ENCODE measurements around the gene SCN9A. TPM values are rescaled to one million over a fixed set of nuclear protein-coding genes. Genes with fewer than 3 reads are reported as not detected.

Gene SCN9A
- total RNA-seq, 1 donor from 2014 or later, result 47.3 TPM

DNA sequence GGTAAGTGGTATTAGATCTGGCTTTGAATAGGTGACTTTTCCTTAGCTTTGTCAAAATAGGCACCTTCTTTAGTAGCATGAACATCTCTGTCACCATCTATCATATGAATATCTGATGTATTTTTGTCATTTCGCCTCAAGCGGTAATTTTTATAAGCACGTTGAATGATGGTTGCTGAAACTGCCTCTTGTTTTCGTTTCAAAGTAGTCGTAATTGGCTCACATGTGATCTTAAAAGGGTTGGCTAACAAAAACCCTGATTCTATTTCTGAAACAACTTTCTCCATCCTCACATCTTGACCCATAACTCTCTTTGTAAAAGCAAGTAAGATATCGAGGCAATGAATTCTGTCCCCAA is 29.8 kb upstream of the SCN9A start:
- H3K27me3 Mint-ChIP-seq (ENCODE audit: unreplicated experiment), result no peaks in the 10 kb centered on the region
- no peak for TF ChIP-seq CTCF (IDR thresholded peaks at IDR 0.05; ENCODE audit: unreplicated experiment)
- no peak for DNase-seq (ENCODE audit: low spot score)
- H3K36me3 Mint-ChIP-seq (ENCODE audit: low read depth, unreplicated experiment), result no peaks in the 10 kb centered on the region
- H3K9me3 Mint-ChIP-seq (ENCODE audit: unreplicated experiment), result no peaks in the 10 kb centered on the region
- no peaks in the 10 kb centered on the region for H3K4me1 Mint-ChIP-seq (ENCODE audit: unreplicated experiment)
- no peak overlapping the region for H3K4me3 Mint-ChIP-seq (ENCODE audit: unreplicated experiment)
- H3K27ac Mint-ChIP-seq (ENCODE audit: unreplicated experiment), result no peak overlapping the region

DNA sequence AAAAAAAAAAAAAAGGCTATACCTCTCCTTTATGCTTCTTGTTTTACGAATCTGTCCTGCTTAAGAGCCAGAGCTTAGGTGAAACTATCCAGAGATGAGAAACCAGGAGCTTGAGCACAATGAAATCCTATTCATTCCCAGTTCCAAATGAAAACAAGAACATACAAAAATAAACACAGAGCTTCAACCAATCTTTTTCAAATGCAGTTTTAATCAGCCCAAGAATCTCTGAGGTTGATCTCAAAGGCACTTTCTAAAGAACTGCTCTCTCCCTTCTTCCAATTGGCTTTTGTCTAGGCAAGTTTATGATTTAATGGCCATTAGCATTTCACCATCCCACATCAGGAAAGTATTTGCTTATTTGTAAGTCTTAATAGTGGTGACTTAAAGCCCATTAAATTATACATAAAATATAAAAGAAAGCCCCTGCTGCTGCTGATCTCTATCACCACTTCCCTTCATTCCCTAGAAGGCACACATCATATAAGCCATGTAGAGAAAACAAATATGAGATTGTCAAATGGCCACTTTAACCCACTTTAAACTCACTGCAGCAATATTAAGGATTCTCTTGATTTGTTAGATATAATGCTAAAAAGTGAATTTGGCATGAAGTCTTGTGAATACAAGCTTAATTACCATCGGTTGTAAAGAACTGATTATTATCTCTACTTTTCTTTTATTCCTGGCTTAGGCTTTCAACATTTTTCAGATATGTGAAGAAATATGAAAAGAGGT is 29.3 kb upstream of the SCN9A start:
- H3K27me3 Mint-ChIP-seq (ENCODE audit: unreplicated experiment), result no peaks in the 10 kb centered on the region

GRCh38 chr2:166394245-166394644 is 18.5 kb upstream of the SCN9A start:
- Mint-ChIP-seq H3K36me3 (ENCODE audit: low read depth, unreplicated experiment) (no peaks in the 10 kb centered on the region), H3K4me1 (ENCODE audit: unreplicated experiment) (peaks cover 15% of the 10 kb centered on the region), H3K27ac (ENCODE audit: unreplicated experiment) (no peak overlapping the region), H3K27me3 (ENCODE audit: unreplicated experiment) (no peaks in the 10 kb centered on the region), H3K4me3 (ENCODE audit: unreplicated experiment) (no peak overlapping the region), H3K9me3 (ENCODE audit: unreplicated experiment) (no peaks in the 10 kb centered on the region)
- no peak for TF ChIP-seq CTCF (IDR thresholded peaks at IDR 0.05; ENCODE audit: unreplicated experiment)
- no peak for DNase-seq (ENCODE audit: low spot score)

More for the DNA sequence above, 29.3 kb upstream of the SCN9A start:
- H3K36me3 Mint-ChIP-seq (ENCODE audit: low read depth, unreplicated experiment), result no peaks in the 10 kb centered on the region
- TF ChIP-seq CTCF (IDR thresholded peaks at IDR 0.05; ENCODE audit: unreplicated experiment), result no peak
- DNase-seq (ENCODE audit: low spot score), result no peak
- no peaks in the 10 kb centered on the region for H3K9me3 Mint-ChIP-seq (ENCODE audit: unreplicated experiment)
- no peak overlapping the region for H3K27ac Mint-ChIP-seq (ENCODE audit: unreplicated experiment)
- H3K4me3 Mint-ChIP-seq (ENCODE audit: unreplicated experiment), result no peak overlapping the region
- no peaks in the 10 kb centered on the region for H3K4me1 Mint-ChIP-seq (ENCODE audit: unreplicated experiment)

GRCh38 chr2:166393008-166393407 is 17.3 kb upstream of the SCN9A start:
- Mint-ChIP-seq H3K36me3 (ENCODE audit: low read depth, unreplicated experiment) (no peaks in the 10 kb centered on the region), H3K9me3 (ENCODE audit: unreplicated experiment) (no peaks in the 10 kb centered on the region), H3K27me3 (ENCODE audit: unreplicated experiment) (no peaks in the 10 kb centered on the region), H3K4me1 (ENCODE audit: unreplicated experiment) (peaks cover 22% of the 10 kb centered on the region), H3K4me3 (ENCODE audit: unreplicated experiment) (no peak overlapping the region), H3K27ac (ENCODE audit: unreplicated experiment) (no peak overlapping the region)
- no peak for DNase-seq (ENCODE audit: low spot score)
- TF ChIP-seq CTCF (IDR thresholded peaks at IDR 0.05; ENCODE audit: unreplicated experiment), result no peak

- Mint-ChIP-seq H3K9me3 (ENCODE audit: unreplicated experiment) (no peaks in the 10 kb centered on the region), H3K4me1 (ENCODE audit: unreplicated experiment) (peaks cover 31% of the 10 kb centered on the region), H3K27me3 (ENCODE audit: unreplicated experiment) (no peaks in the 10 kb centered on the region), H3K36me3 (ENCODE audit: low read depth, unreplicated experiment) (no peaks in the 10 kb centered on the region), H3K27ac (ENCODE audit: unreplicated experiment) (peak overlapping the region; percentile 99), H3K4me3 (ENCODE audit: unreplicated experiment) (no peak overlapping the region)
- TF ChIP-seq CTCF (IDR thresholded peaks at IDR 0.05; ENCODE audit: unreplicated experiment), result no peak
- peak; percentile 36 for DNase-seq (ENCODE audit: low spot score)
Observed at GRCh38 chr2:166388481-166389070, 12.8 kb upstream of the SCN9A start.
